Mesothelial cell of epicardium (in vitro differentiated cells): ENCODE measurements around the gene SMARCB1. TPM values are rescaled to one million over a fixed set of nuclear protein-coding genes. Genes with fewer than 3 reads are reported as not detected.

Source experiments
- DNase-seq, 2 experiments: peaks; one replicate each; pipeline ENCODE4 v3.0.0; 2021; ENCODE audit warnings: low spot score in 2 of 2; ENCODE audit not compliant: unreplicated experiment in 2 of 2
- H3K27ac Mint-ChIP-seq: 2 replicates; pipeline ENCODE4 v1.8.0; 2021; ENCODE audit warnings: mixed read lengths
- H3K27me3 Mint-ChIP-seq: 2 replicates; pipeline ENCODE4 v1.8.0; 2021; ENCODE audit warnings: low read depth, mixed read lengths
- H3K36me3 Mint-ChIP-seq: 2 replicates; pipeline ENCODE4 v1.8.0; 2021; ENCODE audit warnings: mixed read lengths
- H3K4me1 Mint-ChIP-seq: 2 replicates; pipeline ENCODE4 v1.8.0; 2021; ENCODE audit warnings: mixed read lengths
- H3K4me3 Mint-ChIP-seq: 2 replicates; pipeline ENCODE4 v1.8.0; 2021; ENCODE audit warnings: mild to moderate bottlenecking, moderate library complexity, mixed read lengths
- H3K9me3 Mint-ChIP-seq: 2 replicates; pipeline ENCODE4 v1.8.0; 2021; ENCODE audit warnings: mixed read lengths
- total RNA-seq: library from RNA; stranded (reverse); gene quantifications from 3 replicates; pipeline ENCODE4 v1.2.1, GENCODE V29; 2021
- TF ChIP-seq, protein P1 (sequence below): fragments of 200-600 bp; sonication (generic); IDR thresholded peaks from one replicate; pipeline ENCODE4 v1.5.0; 2021; ENCODE audit warnings: antibody characterized with exemption; ENCODE audit not compliant: unreplicated experiment

Gene SMARCB1
- total RNA-seq, 1 donor from 2014 or later, result 182 TPM

GRCh38 chr22:23801886-23802377, 15.2 kb downstream of the SMARCB1 start:
- H3K4me3 Mint-ChIP-seq, result no peak overlapping the region
- no peaks in the 10 kb centered on the region for H3K9me3 Mint-ChIP-seq
- DNase-seq, result no peak
- TF ChIP-seq, protein P1, sequence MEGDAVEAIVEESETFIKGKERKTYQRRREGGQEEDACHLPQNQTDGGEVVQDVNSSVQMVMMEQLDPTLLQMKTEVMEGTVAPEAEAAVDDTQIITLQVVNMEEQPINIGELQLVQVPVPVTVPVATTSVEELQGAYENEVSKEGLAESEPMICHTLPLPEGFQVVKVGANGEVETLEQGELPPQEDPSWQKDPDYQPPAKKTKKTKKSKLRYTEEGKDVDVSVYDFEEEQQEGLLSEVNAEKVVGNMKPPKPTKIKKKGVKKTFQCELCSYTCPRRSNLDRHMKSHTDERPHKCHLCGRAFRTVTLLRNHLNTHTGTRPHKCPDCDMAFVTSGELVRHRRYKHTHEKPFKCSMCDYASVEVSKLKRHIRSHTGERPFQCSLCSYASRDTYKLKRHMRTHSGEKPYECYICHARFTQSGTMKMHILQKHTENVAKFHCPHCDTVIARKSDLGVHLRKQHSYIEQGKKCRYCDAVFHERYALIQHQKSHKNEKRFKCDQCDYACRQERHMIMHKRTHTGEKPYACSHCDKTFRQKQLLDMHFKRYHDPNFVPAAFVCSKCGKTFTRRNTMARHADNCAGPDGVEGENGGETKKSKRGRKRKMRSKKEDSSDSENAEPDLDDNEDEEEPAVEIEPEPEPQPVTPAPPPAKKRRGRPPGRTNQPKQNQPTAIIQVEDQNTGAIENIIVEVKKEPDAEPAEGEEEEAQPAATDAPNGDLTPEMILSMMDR, result no peak
- H3K36me3 Mint-ChIP-seq, result peaks cover 50% of the 10 kb centered on the region
- no peak overlapping the region for H3K27ac Mint-ChIP-seq
- H3K27me3 Mint-ChIP-seq, result no peaks in the 10 kb centered on the region
- peaks cover 10% of the 10 kb centered on the region for H3K4me1 Mint-ChIP-seq

- no peak for DNase-seq
- H3K4me3 Mint-ChIP-seq, result no peak overlapping the region
- TF ChIP-seq, protein P1, result no peak
- H3K9me3 Mint-ChIP-seq, result no peaks in the 10 kb centered on the region
- no peaks in the 10 kb centered on the region for H3K27me3 Mint-ChIP-seq
- peaks cover 50% of the 10 kb centered on the region for H3K36me3 Mint-ChIP-seq
- peak overlapping the region; percentile 41 for H3K27ac Mint-ChIP-seq
- peaks cover 10% of the 10 kb centered on the region for H3K4me1 Mint-ChIP-seq
Measured at GRCh38 chr22:23803001-23803819, 16.4 kb downstream of the SMARCB1 start.

DNA sequence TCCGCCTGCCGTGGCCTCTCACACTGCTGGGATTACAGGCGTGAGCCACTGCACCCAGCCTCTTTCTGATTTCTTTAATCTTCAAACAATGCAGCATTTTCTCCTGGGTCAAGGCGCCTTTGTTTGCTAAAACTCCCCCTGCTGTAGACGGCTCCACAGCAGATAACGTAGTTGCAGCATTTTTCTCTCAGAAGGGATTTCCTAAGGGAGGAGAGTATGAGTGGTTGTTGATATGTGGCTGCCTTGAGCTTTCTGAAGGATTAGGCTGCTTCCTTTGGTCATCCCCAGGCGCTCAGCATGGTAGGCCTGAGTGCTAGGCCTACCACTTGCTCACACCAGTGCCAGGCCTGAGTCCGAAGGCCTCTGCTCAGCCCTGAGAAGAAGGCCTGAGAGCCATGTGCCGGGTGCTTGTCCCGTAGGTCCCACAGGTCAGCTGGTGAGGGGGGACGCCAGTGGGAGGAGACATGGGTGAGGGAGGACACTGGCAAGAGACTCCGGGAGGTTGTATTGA, 18.1 kb downstream of the SMARCB1 start:
- peak overlapping the region; percentile 85 for H3K27ac Mint-ChIP-seq
- no peak for DNase-seq
- no peaks in the 10 kb centered on the region for H3K27me3 Mint-ChIP-seq
- peaks cover 47% of the 10 kb centered on the region for H3K36me3 Mint-ChIP-seq
- H3K4me3 Mint-ChIP-seq, result no peak overlapping the region
- TF ChIP-seq, protein P1, result no peak
- no peaks in the 10 kb centered on the region for H3K9me3 Mint-ChIP-seq
- peaks cover 10% of the 10 kb centered on the region for H3K4me1 Mint-ChIP-seq

- no peaks in the 10 kb centered on the region for H3K9me3 Mint-ChIP-seq
- DNase-seq, result no peak
- no peak overlapping the region for H3K27ac Mint-ChIP-seq
- peaks cover 12% of the 10 kb centered on the region for H3K4me1 Mint-ChIP-seq
- H3K4me3 Mint-ChIP-seq, result no peak overlapping the region
- H3K36me3 Mint-ChIP-seq, result peaks cover 44% of the 10 kb centered on the region
- TF ChIP-seq, protein P1, result no peak
- no peaks in the 10 kb centered on the region for H3K27me3 Mint-ChIP-seq
Measured at GRCh38 chr22:23806837-23807236, 20.1 kb downstream of the SMARCB1 start.

- Mint-ChIP-seq H3K9me3 (no peaks in the 10 kb centered on the region), H3K4me1 (peaks cover 1% of the 10 kb centered on the region), H3K36me3 (peaks cover 51% of the 10 kb centered on the region), H3K4me3 (no peak overlapping the region), H3K27ac (no peak overlapping the region), H3K27me3 (no peaks in the 10 kb centered on the region)
- no peak for DNase-seq
- TF ChIP-seq, protein P1, result no peak
Measured at GRCh38 chr22:23812378-23812777, 25.6 kb downstream of the SMARCB1 start.
